Activated CD4-positive, alpha-beta memory T cell treated with anti-CD3 and anti-CD28 coated beads for 36 hours (primary cell): Measurements from ENCODE around the gene ZNF488. TPM values are rescaled to one million over a fixed set of nuclear protein-coding genes. Genes with fewer than 3 reads are reported as not detected.
"Not testable (repeated sequence)": the region's sequence is repeated elsewhere in the genome, so short reads cannot be mapped to it uniquely, and the experiment has no call there.

Experiments used
- CTCF ChIA-PET: fragments of 350-600 bp; sonication (Branson Sonifier 250); formaldehyde crosslinking; loops from one replicate; lab custom pipeline; 2021; ENCODE audit warnings: antibody characterized with exemption, inconsistent platforms; lab: Charles Lee
- POLR2A ChIA-PET: fragments of 350-600 bp; sonication (Branson Sonifier 250); formaldehyde crosslinking; loops from one replicate; lab custom pipeline; 2021; ENCODE audit warnings: antibody characterized with exemption; lab: Charles Lee
- DNase-seq: peaks from one replicate; pipeline ENCODE4 v3.0.0-alpha.2; 2020
- H3K27ac Mint-ChIP-seq: one replicate; pipeline ENCODE4 v1.8.0; 2021; ENCODE audit warnings: mixed read lengths
- H3K27me3 Mint-ChIP-seq: one replicate; pipeline ENCODE4 v1.8.0; 2021; ENCODE audit warnings: mixed read lengths
- H3K36me3 Mint-ChIP-seq: one replicate; pipeline ENCODE4 v1.8.0; 2021; ENCODE audit warnings: mixed read lengths
- H3K4me1 Mint-ChIP-seq: one replicate; pipeline ENCODE4 v1.8.0; 2021; ENCODE audit warnings: low read depth, mixed read lengths
- H3K4me3 Mint-ChIP-seq: one replicate; pipeline ENCODE4 v1.8.0; 2021; ENCODE audit warnings: mild to moderate bottlenecking, mixed read lengths
- H3K9me3 Mint-ChIP-seq: one replicate; pipeline ENCODE4 v1.8.0; 2021; ENCODE audit warnings: mixed read lengths
- intact Hi-C: fragments of 100-400 bp; cut with micrococcal nuclease; formaldehyde crosslinking; loops from one replicate; pipeline ENCODE4 v1.15.1; 2023
- total RNA-seq, 2 experiments: library from RNA; stranded (reverse); gene quantifications; one replicate each; pipeline ENCODE4 v1.2.3, GENCODE V29; 2021

Gene ZNF488
- total RNA-seq, 2 experiments from 2014 or later, result 0.27 to 0.38 TPM

- Mint-ChIP-seq H3K9me3 (no peaks in the 10 kb centered on the region), H3K27ac (no peak overlapping the region), H3K27me3 (peaks cover 28% of the 10 kb centered on the region), H3K4me1 (no peaks in the 10 kb centered on the region), H3K36me3 (no peaks in the 10 kb centered on the region), H3K4me3 (no peak overlapping the region)
- ChIA-PET POLR2A (no interaction called here), CTCF (no interaction called here)
- intact Hi-C loops, result no loop called here
- DNase-seq, result no peak
These were observed 13.2 kb upstream of the ZNF488 start for GRCh38 chr10:47397256-47397655.

DNA sequence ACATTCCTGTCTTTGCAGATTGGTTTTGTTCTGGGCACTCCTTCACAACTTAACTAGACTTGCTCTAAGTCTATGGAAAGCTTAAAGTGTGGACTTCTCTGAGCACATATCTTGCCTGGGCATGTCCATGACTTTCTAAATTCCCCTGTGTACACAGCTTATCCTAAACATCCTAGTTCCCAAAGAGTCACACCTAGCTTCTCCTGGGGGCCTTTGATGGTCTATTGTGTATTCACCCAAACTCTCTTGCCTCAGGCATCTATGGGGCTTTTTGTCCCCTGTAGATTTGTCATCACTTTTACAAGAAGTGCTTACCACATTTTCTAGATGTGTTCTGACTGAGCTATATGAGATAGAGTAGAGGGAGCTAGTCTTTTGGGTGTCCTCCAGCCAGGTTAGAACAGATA, 12.2 kb upstream of the ZNF488 start:
- POLR2A ChIA-PET, result no interaction called here
- CTCF ChIA-PET, result no interaction called here
- Mint-ChIP-seq H3K9me3 (no peaks in the 10 kb centered on the region), H3K4me3 (no peak overlapping the region), H3K27me3 (peaks cover 31% of the 10 kb centered on the region), H3K27ac (no peak overlapping the region), H3K36me3 (no peaks in the 10 kb centered on the region), H3K4me1 (no peaks in the 10 kb centered on the region)
- DNase-seq, result no peak
- intact Hi-C loops, result no loop called here

DNA sequence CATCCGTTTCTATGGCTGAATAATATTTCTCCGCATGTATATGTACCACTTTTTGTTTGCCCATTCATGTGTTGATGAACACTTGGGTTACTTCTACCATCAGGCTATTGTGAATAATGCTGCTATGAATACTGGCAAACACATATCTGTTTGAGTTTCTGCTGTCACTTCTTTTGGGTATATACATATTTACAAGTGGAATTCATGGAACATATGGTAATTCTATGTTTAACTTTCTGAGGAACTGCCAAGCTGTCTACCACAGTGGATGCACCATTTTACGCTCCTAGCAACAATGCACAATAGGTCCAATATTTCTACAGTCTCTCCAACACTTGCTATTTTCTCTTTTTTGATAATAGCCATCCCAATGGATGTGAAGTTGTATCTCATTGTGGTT, 5.5 kb upstream of the ZNF488 start:
- peaks cover 19% of the 10 kb centered on the region for H3K27me3 Mint-ChIP-seq
- CTCF ChIA-PET, result no interaction called here
- peaks cover 9% of the 10 kb centered on the region for H3K9me3 Mint-ChIP-seq
- H3K27ac Mint-ChIP-seq, result no peak overlapping the region
- H3K4me3 Mint-ChIP-seq, result no peak overlapping the region
- no peak for DNase-seq
- intact Hi-C loops, result no loop called here
- H3K4me1 Mint-ChIP-seq, result peaks cover 4% of the 10 kb centered on the region
- POLR2A ChIA-PET, result no interaction called here
- H3K36me3 Mint-ChIP-seq, result no peaks in the 10 kb centered on the region

DNA sequence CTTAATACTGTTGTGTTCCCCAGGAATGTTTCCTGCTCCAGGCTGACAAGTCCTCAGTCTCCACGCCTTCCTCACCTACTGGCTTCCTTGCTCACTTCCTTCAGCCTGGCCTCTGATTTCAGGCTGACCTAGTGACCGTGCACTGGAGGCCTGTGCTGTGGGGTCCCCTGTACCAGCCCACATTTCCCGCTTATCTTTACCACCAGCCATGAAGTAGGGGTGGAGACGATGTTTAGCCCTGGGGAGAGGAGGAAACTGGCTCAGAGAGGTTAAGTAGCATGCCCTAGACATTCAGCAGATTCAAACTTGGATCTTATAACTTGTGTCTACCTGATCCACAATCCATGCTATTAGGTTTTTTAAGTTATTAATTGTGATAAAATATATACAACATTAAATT, 4.8 kb upstream of the ZNF488 start:
- H3K27me3 Mint-ChIP-seq, result peaks cover 17% of the 10 kb centered on the region
- H3K9me3 Mint-ChIP-seq, result peaks cover 9% of the 10 kb centered on the region
- DNase-seq, result no peak
- CTCF ChIA-PET, result no interaction called here
- peaks cover 4% of the 10 kb centered on the region for H3K4me1 Mint-ChIP-seq
- H3K27ac Mint-ChIP-seq, result no peak overlapping the region
- POLR2A ChIA-PET, result no interaction called here
- no peaks in the 10 kb centered on the region for H3K36me3 Mint-ChIP-seq
- no peak overlapping the region for H3K4me3 Mint-ChIP-seq
- intact Hi-C loops, result no loop called here

GRCh38 chr10:47386104-47386503, 2.0 kb upstream of the ZNF488 start:
- DNase-seq, H3K9me3 Mint-ChIP-seq, H3K36me3 Mint-ChIP-seq, POLR2A ChIA-PET, intact Hi-C loops, H3K4me3 Mint-ChIP-seq, CTCF ChIA-PET, H3K27ac Mint-ChIP-seq: not testable (repeated sequence)
- Mint-ChIP-seq H3K4me1 (peaks cover 11% of the 10 kb centered on the region), H3K27me3 (peaks cover 23% of the 10 kb centered on the region)

DNA sequence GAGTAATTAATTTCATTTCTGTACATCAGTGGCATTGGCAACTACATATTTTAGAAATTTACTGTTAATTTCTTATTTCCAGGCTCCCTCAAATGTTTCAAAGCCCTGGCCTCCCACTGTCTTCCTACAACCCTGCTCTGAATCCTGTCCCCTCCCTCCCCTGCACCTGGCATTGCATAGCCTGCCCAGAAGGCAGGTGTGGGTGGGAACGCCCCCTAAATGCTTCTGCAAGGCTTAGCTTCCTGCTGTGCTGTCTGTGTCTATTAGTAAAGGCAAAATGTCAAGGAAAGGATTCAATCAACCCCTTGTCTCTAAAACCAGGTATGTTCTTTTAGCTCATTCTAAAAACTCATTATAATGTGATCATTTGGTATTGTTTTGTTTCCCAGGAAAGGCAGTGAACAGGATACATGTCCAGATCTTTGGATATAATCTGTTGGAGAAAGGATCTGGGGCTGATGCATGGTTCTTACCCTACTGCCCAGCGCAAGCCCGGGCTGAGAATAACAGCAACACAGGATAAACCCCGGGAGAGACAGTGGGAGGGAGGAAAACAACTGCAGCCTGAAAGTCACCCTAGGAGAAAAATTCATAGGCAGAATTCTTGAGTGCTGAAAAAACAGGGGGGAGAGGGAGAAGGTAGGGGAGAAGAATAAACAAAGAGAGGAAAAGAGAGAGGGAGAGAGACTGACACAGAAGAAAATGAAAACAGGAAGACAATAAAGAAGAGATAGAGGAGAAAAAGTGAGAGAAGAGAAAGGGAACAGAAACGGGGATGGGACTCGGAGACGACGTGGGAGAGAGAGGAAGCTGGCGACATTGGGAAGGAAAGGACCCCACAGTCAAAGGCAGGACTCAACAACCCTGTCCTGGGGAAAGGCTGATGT, 589 bp downstream of the ZNF488 start:
- Mint-ChIP-seq H3K9me3 (peaks cover 9% of the 10 kb centered on the region), H3K27ac (no peak overlapping the region), H3K4me3 (peak overlapping the region; percentile 77), H3K27me3 (peaks cover 30% of the 10 kb centered on the region), H3K4me1 (peaks cover 11% of the 10 kb centered on the region), H3K36me3 (no peaks in the 10 kb centered on the region)
- intact Hi-C loops, result loop anchor here (1.0 kb wide), 1 partner anchor 22 kb away; no protein-coding TSS in a partner anchor
- ChIA-PET POLR2A (no interaction called here), CTCF (no interaction called here)
- DNase-seq, result peak; percentile 8

DNA sequence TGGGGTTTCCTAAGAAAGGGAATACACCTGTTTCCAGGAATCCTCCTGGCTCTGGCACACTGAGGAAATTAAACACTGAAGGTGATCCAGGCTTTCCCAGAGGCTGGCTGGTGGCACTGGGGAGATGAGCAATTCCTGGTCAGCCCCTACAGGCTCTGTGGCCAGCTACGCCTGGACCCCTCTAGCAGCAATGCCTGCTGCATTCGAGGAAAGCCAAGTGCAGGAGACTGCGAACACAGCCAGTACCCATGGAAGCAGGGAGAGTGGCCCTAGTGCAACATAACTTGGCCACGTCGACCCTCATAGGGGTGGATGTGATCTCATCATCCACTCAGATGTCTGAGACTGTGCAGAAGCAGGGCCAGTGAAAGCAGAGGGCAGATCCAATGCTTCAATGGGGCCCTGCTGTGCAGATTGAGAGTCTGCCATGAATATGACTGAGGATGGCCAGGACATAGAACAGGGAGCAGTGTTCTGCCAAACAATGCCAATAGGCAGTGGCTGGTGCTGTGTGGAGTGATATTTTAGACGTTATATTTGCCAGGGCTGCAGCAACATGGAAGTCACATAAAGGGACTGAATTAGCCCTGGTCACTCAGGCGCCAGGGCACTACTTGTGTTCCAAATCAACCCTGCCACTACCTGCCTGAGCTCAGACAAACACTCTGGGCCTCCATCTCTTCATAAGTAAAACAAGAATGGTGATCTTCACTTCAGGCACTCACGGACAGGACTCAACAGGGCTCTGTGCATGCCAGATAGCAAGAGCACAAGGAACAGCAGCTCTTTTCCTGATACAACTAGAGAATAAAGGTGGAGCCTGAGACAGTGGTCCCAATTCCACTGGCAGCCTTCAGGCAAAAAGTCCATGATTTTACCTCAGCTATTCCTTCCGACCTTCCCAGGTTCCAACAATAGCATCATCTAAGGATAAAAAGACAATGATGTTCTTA, 2.4 kb downstream of the ZNF488 start:
- intact Hi-C loops, result no loop called here
- ChIA-PET POLR2A (no interaction called here), CTCF (no interaction called here)
- Mint-ChIP-seq H3K4me1 (peaks cover 15% of the 10 kb centered on the region), H3K9me3 (no peaks in the 10 kb centered on the region), H3K36me3 (no peaks in the 10 kb centered on the region), H3K27ac (no peak overlapping the region), H3K4me3 (no peak overlapping the region), H3K27me3 (peaks cover 38% of the 10 kb centered on the region)
- peak; percentile 4 for DNase-seq

DNA sequence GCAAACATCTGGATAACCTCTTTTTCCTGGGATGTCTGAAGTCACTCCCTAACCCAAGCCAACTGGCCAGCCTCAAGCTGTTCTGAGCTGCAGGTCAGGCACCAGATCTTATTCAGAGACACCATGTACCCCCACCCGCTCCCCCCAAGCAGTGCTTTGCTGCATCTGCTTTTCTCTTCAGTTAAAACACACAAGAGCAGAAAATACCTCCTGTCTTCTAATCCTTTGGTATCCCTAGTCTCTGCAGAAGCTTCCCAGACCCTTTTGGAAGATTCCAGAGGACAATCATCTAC, 3.0 kb downstream of the ZNF488 start:
- ChIA-PET CTCF (interaction anchor here (1.1 kb wide), 1 partner anchor 40 kb away, joined by 3 read pairs; no protein-coding TSS in a partner anchor), POLR2A (no interaction called here)
- Mint-ChIP-seq H3K9me3 (no peaks in the 10 kb centered on the region), H3K27me3 (peaks cover 42% of the 10 kb centered on the region), H3K4me3 (no peak overlapping the region), H3K4me1 (peaks cover 15% of the 10 kb centered on the region), H3K36me3 (no peaks in the 10 kb centered on the region), H3K27ac (no peak overlapping the region)
- intact Hi-C loops, result no loop called here
- peak; percentile 3 for DNase-seq

- intact Hi-C loops, result no loop called here
These were observed 3.6 kb downstream of the ZNF488 start for GRCh38 chr10:47380341-47381102.

DNA sequence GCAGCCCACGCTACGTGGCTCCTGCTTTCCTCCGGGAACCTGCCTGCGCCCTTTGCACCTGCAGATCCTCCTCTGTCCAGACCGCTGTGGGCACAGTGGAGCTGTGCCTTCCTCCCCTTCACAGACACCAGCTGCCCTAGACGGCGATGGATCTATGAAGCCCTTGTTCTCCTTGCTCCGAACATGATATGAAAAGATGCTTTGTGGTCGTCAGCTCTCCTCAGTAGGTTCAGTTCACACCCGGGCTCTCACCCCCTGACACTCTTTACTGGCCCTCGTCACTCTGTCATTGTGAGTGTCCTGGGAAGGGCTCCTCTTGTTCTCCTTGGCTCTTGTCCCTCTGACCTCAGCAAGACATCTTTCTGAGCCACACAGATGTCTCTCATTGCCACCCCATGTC, 4.2 kb downstream of the ZNF488 start:
- intact Hi-C loops, result no loop called here
- Mint-ChIP-seq H3K4me1 (peaks cover 14% of the 10 kb centered on the region), H3K9me3 (no peaks in the 10 kb centered on the region), H3K27me3 (peaks cover 41% of the 10 kb centered on the region), H3K36me3 (no peaks in the 10 kb centered on the region), H3K27ac (no peak overlapping the region), H3K4me3 (no peak overlapping the region)
- ChIA-PET CTCF (interaction anchor here (1.1 kb wide), 1 partner anchor 39 kb away, joined by 3 read pairs; no protein-coding TSS in a partner anchor), POLR2A (no interaction called here)
- no peak for DNase-seq

More at GRCh38 chr10:47380341-47381102, 3.6 kb downstream of the ZNF488 start:
- Mint-ChIP-seq H3K4me1 (peaks cover 15% of the 10 kb centered on the region), H3K27ac (no peak overlapping the region), H3K36me3 (no peaks in the 10 kb centered on the region), H3K4me3 (no peak overlapping the region), H3K9me3 (no peaks in the 10 kb centered on the region), H3K27me3 (peaks cover 44% of the 10 kb centered on the region)
- POLR2A ChIA-PET, result no interaction called here
- peak; percentile 5 for DNase-seq
- CTCF ChIA-PET, result interaction anchor here (1.1 kb wide), 1 partner anchor 40 kb away, joined by 3 read pairs; no protein-coding TSS in a partner anchor

DNA sequence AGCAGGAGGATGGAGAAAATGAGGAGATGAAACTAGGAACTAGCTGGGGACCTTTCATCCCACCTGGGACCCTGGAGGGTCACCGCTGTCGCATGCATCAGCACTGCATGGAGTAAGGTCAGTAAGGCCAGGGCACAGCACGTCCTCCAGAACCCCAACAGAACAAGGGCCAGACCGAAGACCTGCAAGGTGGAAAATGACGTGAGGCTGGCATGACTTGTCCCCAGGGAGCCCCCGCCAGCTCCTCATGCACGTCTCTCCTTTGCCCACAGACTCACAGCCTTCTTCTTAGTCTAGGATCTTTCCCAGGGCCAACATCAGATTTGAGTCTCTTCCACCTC, 4.7 kb downstream of the ZNF488 start:
- ChIA-PET POLR2A (no interaction called here), CTCF (no interaction called here)
- Mint-ChIP-seq H3K27me3 (peaks cover 39% of the 10 kb centered on the region), H3K36me3 (no peaks in the 10 kb centered on the region), H3K4me1 (peaks cover 12% of the 10 kb centered on the region), H3K9me3 (no peaks in the 10 kb centered on the region), H3K4me3 (no peak overlapping the region), H3K27ac (no peak overlapping the region)
- intact Hi-C loops, result no loop called here
- DNase-seq, result no peak
